GM19463 (cell line): ENCODE data around the gene CLPX.
"Not testable (repeated sequence)": the region's sequence is repeated elsewhere in the genome, so short reads cannot be mapped to it uniquely, and the experiment has no call there.

Source experiments
- ATAC-seq: cut with Tn5 transposase; IDR thresholded peaks from one replicate; pipeline ENCODE4 v1.9.1; 2021; ENCODE audit warnings: mild to moderate bottlenecking, moderate library complexity; ENCODE audit not compliant: unreplicated experiment

CLPX gene

DNA sequence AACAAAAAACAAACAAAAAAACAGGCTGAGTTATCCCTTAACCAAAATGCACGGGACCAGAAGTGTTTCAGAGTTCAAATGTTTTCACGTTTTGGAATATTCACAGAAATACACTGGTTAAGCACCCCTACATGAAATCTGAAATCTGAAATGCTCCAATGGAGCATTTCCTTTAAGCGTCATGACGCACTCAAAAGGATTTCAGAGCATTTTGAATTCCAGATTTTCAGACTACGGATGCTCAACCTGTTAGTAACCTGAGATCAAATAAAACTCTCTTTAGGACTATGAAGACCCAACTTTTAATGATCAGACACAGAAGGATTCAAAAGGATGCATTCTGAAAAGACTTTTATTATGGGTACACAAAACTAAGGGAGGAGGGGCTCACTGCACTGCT lies 9.6 kb downstream of the CLPX start:
- no peak for ATAC-seq

- no peak for ATAC-seq
These were observed 10.6 kb downstream of the CLPX start for GRCh38 chr15:65174509-65174908.

DNA sequence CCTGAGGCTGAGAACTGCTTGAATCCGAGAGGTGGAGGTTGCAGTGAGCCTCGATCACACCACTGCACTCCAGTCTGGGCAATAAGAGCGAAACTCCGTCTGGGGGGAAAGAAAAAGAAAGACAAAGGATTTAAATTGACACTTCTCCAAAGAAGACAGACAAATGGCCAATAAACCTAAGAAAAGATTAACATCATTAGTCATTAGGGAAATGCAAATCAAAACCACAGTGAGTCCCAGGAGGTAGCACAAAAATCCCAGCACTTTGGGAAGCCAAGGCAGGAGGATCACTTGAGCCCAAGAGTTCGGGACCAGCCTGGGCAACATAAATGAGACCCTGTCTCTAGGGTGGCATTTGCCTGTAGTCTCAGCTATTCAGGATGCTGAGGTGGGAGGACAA lies 12.6 kb downstream of the CLPX start:
- no peak for ATAC-seq

DNA sequence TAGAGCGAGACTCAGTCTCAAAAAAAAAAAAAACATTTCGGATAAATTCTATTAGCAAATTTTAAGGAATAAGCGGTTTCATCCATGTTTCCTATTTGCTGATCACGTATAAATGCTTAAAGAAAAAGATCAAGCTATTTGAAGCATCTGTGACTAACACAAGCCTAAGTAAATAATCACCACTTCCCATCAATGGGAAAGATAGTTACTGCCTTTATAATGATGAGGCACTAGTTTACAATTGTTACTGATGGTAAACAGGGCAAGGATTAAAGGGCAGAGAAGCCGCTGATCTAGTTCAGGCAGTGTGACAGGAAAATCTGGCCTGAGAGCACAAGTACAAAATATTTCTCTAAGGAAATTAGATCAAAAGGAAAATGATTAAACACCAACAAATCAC lies 13.7 kb downstream of the CLPX start:
- ATAC-seq = no peak

- no peak for ATAC-seq
These were observed 19.3 kb downstream of the CLPX start for GRCh38 chr15:65165875-65166274.

GRCh38 chr15:65164139-65164538 lies 21.0 kb downstream of the CLPX start:
- no peak for ATAC-seq

GRCh38 chr15:65163041-65163440 lies 22.1 kb downstream of the CLPX start:
- no peak for ATAC-seq

DNA sequence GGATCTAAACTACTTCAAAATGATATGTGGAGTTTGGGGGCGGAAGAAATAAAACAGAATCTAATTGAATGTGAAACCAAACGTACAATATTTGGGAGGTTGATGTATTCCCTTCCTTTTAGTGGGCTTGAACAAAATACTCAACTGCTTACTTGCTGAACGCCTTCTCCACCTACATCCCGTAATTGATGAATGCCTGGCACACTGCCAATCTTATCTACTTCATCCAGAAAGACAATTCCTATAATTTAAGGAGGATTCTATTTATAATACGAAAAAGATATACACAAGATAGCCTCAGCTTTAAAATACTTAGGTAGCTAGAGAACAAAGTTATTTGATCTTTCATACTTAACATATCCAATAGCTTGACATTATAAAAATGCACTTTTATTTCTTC lies 28.4 kb downstream of the CLPX start:
- no peak for ATAC-seq

- no peak for ATAC-seq
These were observed 30.4 kb downstream of the CLPX start for GRCh38 chr15:65154720-65155119.

- ATAC-seq = no peak
These were observed 37.2 kb downstream of the CLPX start for GRCh38 chr15:65147902-65148301.

DNA sequence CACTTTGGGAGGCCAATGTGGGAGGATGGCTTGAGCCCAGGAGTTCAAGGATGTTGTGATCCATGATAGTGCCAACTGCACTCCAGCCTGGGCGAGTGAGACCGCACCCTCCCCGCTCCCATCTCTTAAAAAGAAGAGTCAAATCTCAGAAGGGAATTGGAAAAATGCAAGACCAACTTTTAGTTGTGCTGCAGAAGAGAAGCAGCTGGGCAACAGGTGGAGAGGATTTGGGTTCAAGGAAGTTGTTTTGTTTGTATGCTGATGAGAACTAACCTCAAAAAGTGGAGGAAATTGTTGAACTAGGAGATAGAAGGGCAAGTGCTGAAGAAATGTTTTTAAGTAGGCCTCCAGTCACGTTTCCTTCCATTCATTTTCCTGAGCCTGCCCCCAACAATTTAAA lies 38.7 kb downstream of the CLPX start:
- no peak for ATAC-seq

DNA sequence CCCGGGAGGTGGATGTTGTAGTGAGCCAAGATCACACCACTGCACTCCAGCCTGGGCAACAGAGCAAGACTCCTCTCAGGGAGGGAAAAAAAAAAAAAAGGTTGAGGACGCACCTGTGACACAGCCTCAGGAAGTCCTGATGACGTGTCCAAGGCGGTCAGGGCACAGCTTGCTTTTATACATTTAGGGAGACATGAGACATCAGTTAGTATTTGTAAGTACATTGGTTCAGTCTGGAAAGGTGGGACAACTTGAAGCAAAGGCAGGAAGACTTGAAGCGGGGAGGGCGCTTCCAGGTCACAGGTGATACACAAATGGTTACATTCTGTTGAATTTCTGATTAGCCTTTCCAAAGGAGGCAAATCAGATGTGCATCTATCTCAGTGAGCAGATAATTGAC lies 46.5 kb downstream of the CLPX start:
- not testable (repeated sequence) for ATAC-seq

- not testable (repeated sequence) for ATAC-seq
These were observed 47.2 kb downstream of the CLPX start for GRCh38 chr15:65137893-65138292.

- ATAC-seq = not testable (repeated sequence)
These were observed 48.1 kb downstream of the CLPX start for GRCh38 chr15:65137089-65137488.

DNA sequence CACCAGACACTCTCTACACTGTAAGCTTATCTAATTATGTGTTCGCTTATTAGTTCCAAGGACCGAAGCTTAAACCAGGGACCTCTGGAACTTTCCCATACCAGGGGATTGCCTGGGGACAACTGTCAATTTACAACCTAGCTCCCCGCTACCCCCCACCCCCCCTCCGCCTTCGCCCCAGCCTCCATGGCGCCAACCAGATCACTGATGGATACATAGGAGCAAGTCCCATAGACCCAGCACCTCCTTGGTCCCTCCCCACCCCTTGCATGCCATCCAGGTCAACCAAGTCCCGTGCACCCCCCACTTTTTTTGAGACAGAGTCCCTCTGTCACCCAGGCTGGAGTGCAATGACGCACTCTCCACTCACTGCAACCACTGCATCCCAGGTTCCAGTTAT lies 50.6 kb downstream of the CLPX start:
- no peak for ATAC-seq

GRCh38 chr15:65133548-65134200 lies 51.5 kb downstream of the CLPX start, which contains the start of gene PDCD7:
Gene PDCD7, minus strand, starts transcription at chr15:65133808. Its CDS starts 27 bp downstream, at chr15:65133781.
- ATAC-seq = peak; percentile 85

DNA sequence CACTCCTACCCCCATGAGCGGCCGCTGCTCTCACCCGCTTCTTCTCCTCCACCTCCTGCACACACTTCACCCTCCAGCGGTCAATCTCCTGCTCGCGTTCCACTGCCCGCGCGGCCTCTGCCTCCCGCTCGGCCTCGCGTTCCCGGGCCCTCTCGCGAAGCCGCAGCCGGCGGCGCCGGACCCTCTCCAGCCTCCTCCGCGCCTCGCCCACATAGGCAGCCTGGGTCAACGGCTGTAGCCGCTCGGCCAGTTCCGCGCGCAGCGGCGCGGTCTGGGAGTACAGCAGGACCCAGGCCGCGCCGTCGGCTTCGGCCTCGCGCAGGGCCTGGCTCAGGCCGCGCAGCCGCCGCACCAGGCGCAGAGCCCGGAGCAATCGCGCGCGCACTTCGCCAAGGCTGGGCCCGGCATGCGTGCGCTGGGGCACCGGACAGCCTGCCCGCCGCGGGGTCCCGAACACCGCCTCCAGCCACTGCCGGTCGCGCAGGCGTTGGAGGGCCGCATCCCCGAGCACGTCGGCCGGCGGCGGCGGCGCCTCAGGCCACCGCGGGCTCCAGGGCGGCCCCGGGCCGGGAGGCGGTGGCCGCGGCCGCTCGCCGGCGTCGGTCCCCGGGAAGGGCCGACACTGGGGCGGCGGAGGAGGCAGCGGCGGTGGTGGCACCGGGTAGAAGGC lies 52.1 kb downstream of the CLPX start:
- ATAC-seq = peak; percentile 49

DNA sequence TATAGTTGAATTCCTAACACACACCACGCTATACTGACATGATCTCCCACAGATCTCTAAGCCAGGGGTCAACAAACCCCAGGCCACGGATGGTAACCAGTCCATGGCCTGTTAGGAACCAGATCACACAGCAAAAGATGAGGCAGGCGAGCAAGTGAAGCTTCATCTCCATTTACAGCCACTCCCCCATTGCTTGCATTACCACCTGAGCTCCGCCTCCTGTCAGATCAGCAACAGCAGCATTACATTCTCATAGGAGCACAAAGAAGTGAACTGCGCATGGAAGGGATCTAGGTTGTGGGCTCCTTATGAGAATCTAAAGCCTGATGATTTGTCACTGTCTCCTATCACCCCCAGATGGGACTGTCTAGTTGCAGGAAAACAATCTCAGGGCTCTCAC lies 54.2 kb downstream of the CLPX start:
- ATAC-seq = no peak

DNA sequence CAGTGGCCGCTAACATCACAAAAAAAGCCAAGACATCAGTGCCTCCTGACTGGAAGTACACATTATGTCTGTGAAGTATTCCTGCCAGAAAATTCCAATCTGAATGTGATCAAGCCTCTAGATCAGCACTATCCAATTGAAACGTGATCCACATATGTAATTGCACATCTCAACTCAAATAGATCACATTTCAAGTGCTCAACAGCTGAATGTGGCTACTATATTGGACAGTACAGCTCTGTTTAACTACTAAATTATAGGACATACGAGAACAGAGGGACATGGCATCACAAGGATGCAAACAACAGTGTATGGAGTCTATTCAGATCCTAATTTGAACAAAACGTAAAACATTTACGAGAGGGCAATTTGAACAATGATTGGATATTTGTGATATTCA lies 69.6 kb downstream of the CLPX start:
- ATAC-seq = no peak

- no peak for ATAC-seq
These were observed 70.1 kb downstream of the CLPX start, which contains the start of gene UBAP1L for GRCh38 chr15:65115086-65115485. Gene UBAP1L, minus strand, starts transcription at chr15:65115200. Its CDS starts 8,985 bp downstream, at chr15:65106215.

DNA sequence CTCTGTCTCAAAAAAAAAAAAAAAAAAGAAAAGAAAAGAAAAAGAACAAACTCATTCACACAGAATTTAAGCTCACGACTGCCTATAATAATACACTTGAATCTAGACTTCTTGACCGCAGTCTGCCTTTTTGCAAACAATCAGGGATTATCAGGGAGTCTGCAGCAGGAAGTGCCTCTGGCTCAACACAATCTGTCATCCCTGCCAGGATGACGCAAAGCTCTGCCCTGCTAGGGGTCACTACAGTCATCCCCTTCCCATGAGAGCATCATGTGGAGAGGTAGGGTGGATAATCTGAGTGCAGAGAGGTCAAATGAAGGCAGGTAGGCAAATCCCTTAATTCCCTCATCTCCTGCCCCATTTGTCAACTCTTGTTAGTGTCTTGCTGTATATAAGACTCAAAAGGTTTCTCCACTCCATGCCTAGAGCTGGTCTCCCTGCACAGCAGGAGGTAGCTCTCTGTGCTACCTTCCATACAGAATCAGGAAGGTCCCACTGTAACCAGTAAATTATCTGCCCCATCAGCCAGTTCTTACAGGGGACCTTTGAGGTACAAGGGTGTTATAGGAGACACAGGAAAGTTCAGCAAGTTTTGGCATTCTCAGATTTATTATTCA lies 74.4 kb downstream of the CLPX start:
- no peak for ATAC-seq

DNA sequence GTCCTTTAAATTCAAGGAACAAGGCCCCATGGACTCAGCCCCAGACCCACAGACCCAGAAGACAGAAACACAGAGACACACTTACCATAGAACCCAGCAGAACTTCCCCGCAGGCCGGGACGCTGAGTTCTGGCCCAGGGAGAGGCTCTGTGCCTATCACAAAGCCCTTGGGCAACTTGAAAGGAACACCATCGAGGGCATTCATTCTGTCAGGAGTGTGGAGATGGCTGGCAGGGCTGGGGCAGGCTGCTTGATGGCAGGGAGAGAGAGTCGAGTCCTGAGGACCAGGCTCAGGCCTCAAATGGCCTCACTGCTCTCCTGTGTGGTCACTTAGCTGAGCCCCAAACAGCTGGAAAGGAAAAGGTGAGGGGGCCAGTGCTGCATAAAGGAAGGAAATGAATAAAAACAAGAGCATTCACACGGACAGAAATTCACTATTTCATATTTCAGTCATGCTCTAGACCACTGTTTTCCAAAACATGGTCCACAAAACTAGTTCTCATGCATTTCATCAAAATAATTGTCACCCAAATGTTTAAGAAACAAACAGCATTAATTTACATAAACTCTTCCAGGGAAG lies 79.0 kb downstream of the CLPX start:
- ATAC-seq = no peak
